K562 (cell line): Measurements from ENCODE around the gene ZKSCAN1. TPM values are rescaled to one million over a fixed set of nuclear protein-coding genes. Genes with fewer than 3 reads are reported as not detected.

ENCODE experiments used
- ATAC-seq: fragments of 200-7000 bp; cut with Tn5 transposase; 3 replicates; pipeline ENCODE4 v1.9.1; 2020; ENCODE audit warnings: moderate library complexity
- BruUV-seq: library from RNA; stranded (reverse); fragments of 400-500 nt; replicated peaks from 2 replicates; lab custom pipeline; 2021; lab: Mats Ljungman, UMichigan
- CTCF ChIA-PET: fragments of 300-600 bp; formaldehyde crosslinking; extraction: SDS; loops from one replicate; lab custom pipeline; 2021; ENCODE audit warnings: low intra/inter-chr PET ratio; lab: Yijun Ruan, JAX
- POLR2A ChIA-PET: fragments of 300-600, 350-650 bp; sonication (Branson Sonifier 250); formaldehyde crosslinking; extraction: SDS; loops from one replicate; lab custom pipeline; 2021; ENCODE audit warnings: antibody characterized with exemption, inconsistent platforms; lab: Yijun Ruan, JAX
- DNase-seq, 4 experiments: peaks; one replicate each; pipeline versions ENCODE4 v3.0.0 to v3.0.0-alpha.2; 2011 to 2018; ENCODE audit warnings: low spot score in 3 of 4, mixed read lengths in 3 of 4; ENCODE audit errors: extremely low read depth in 1 of 4
- FAIRE-seq: peaks from 2 replicates; lab custom pipeline; 2011; peaks lifted over from hg19 to GRCh38; lab: Jason Lieb, UNC
- H2AFZ ChIP-seq: 2 replicates; pipeline ENCODE4 v1.6.0; 2011; ENCODE audit warnings: low read depth, low read length, control low read depth, inconsistent platforms
- H3K27ac ChIP-seq: fragments of 200-600 bp; 3 replicates; pipeline ENCODE4 v1.8.0; 2011; ENCODE audit warnings: low read depth, mild to moderate bottlenecking, control low read depth, inconsistent platforms, low read length, moderate library complexity, mixed read lengths; ENCODE audit errors: extremely low read depth
- H3K27me3 ChIP-seq, 2 experiments: fragments of 300-600 bp in 1 of 2; 2 replicates in 1 of 2; 3 replicates in 1 of 2; pipeline versions ENCODE4 v1.6.0 to v1.8.0; 2011; ENCODE audit warnings: inconsistent platforms in 2 of 2, low read length in 2 of 2, mild to moderate bottlenecking in 1 of 2, mixed read lengths in 1 of 2, moderate library complexity in 1 of 2; ENCODE audit not compliant: control insufficient read depth in 2 of 2, insufficient read depth in 2 of 2
- H3K36me3 ChIP-seq: fragments of 300-600 bp; 3 replicates; pipeline ENCODE4 v1.8.0; 2011; ENCODE audit warnings: mild to moderate bottlenecking, low read length, inconsistent platforms; ENCODE audit not compliant: control insufficient read depth, insufficient read depth
- H3K4me1 ChIP-seq, 2 experiments: fragments of 200-600 bp in 1 of 2; replicated peaks in 1 of 2; 2 replicates in 1 of 2; 3 replicates in 1 of 2; pipeline versions ENCODE4 v1.5.1 to v1.8.0; 2011; ENCODE audit warnings: inconsistent platforms in 2 of 2, low read length in 2 of 2, mild to moderate bottlenecking in 1 of 2, mixed read lengths in 1 of 2, moderate library complexity in 1 of 2; ENCODE audit not compliant: control insufficient read depth in 2 of 2, insufficient read depth in 2 of 2
- H3K4me2 ChIP-seq: 2 replicates; pipeline ENCODE4 v1.6.1; 2011; ENCODE audit warnings: low read length, control low read depth, inconsistent platforms, mixed read lengths; ENCODE audit not compliant: insufficient read depth
- H3K4me3 ChIP-seq: fragments of 200-600 bp; sonication (generic), shearing (Covaris generic); 2 replicates; pipeline ENCODE4 v1.5.1; 2016; ENCODE audit warnings: control low read depth, inconsistent platforms
- H3K79me2 ChIP-seq: fragments of 200-600 bp; 3 replicates; pipeline ENCODE4 v1.8.0; 2011; ENCODE audit warnings: low read length, inconsistent platforms; ENCODE audit not compliant: control insufficient read depth, insufficient read depth
- H3K9ac ChIP-seq, 2 experiments: 2 replicates each; pipeline versions ENCODE4 v1.6.0 to v1.6.1; 2011; ENCODE audit warnings: low read depth in 2 of 2, low read length in 2 of 2, control low read depth in 1 of 2, inconsistent platforms in 1 of 2, mild to moderate bottlenecking in 1 of 2, mixed read lengths in 1 of 2; ENCODE audit not compliant: insufficient read depth in 1 of 2
- H3K9me1 ChIP-seq: one replicate; pipeline ENCODE4 v1.6.0; 2011; ENCODE audit warnings: inconsistent platforms, mild to moderate bottlenecking, low read length, moderate library complexity; ENCODE audit not compliant: control insufficient read depth, insufficient read depth
- H3K9me3 ChIP-seq: replicated peaks from 2 replicates; pipeline ENCODE4 v1.5.1; 2011; ENCODE audit warnings: low read depth, low read length, inconsistent platforms; ENCODE audit not compliant: control insufficient read depth, insufficient read depth
- H4K20me1 ChIP-seq: replicated peaks from 2 replicates; pipeline ENCODE4 v1.6.1; 2011; ENCODE audit warnings: low read length, inconsistent platforms, mixed read lengths; ENCODE audit not compliant: control insufficient read depth, insufficient read depth
- ARHGAP35 ChIP-seq: fragments of 450-650 bp; IDR thresholded peaks from 2 replicates; pipeline ENCODE4 v1.6.1; 2018; ENCODE audit not compliant: partially characterized antibody
- ARID2 ChIP-seq: fragments of 450-650 bp; IDR thresholded peaks from 2 replicates; pipeline ENCODE4 v1.6.1; 2017; ENCODE audit warnings: antibody characterized with exemption, mild to moderate bottlenecking
- ATF3 ChIP-seq, 2 experiments: fragments of 450-650 bp in 1 of 2; sonication (generic) in 1 of 2; formaldehyde crosslinking in 1 of 2; IDR thresholded peaks in 1 of 2; conservative IDR thresholded peaks in 1 of 2; 2 replicates each; pipeline versions ENCODE4 v1.6.1 to v1.8.1; 2016 to 2023; ENCODE audit warnings: mild to moderate bottlenecking in 2 of 2, moderate library complexity in 2 of 2, inconsistent platforms in 1 of 2, missing genetic modification reagents in 1 of 2
- DPF2 ChIP-seq: fragments of 450-650 bp; IDR thresholded peaks from 2 replicates; pipeline ENCODE4 v1.6.1; 2016
- E2F5 ChIP-seq: sonication (generic); formaldehyde crosslinking; IDR thresholded peaks from 2 replicates; pipeline ENCODE4 v1.8.0; 2022; ENCODE audit warnings: mild to moderate bottlenecking, missing genetic modification reagents
- GTF2E2 ChIP-seq: fragments of 200-800 bp; sonication (Bioruptor generic); IDR thresholded peaks from 2 replicates; pipeline ENCODE4 v1.6.1; 2016; ENCODE audit warnings: missing genetic modification characterization, missing compliant biosample characterization
- HDAC6 ChIP-seq: IDR thresholded peaks from 2 replicates; pipeline ENCODE4 v1.6.1; 2012; ENCODE audit warnings: low read depth, mild to moderate bottlenecking, control low read depth, inconsistent platforms, low read length, moderate library complexity
- ILK ChIP-seq: fragments of 450-650 bp; IDR thresholded peaks from 2 replicates; pipeline ENCODE4 v1.6.1; 2016; ENCODE audit warnings: missing genetic modification characterization, low read depth, mild to moderate bottlenecking, missing compliant biosample characterization, moderate library complexity, borderline replicate concordance
- MBD2 ChIP-seq: sonication (generic); IDR thresholded peaks from 2 replicates; pipeline ENCODE4 v1.6.1; 2016; ENCODE audit warnings: low read depth, borderline replicate concordance
- PKNOX1 ChIP-seq: fragments of 450-650 bp; IDR thresholded peaks from 2 replicates; pipeline ENCODE4 v1.6.1; 2016
- POLR2B ChIP-seq: fragments of 450-650 bp; IDR thresholded peaks from 2 replicates; pipeline ENCODE4 v1.6.1; 2018; ENCODE audit warnings: low read depth; ENCODE audit not compliant: partially characterized antibody
- POLR2G ChIP-seq: fragments of 200-400 bp; formaldehyde crosslinking; IDR thresholded peaks from 2 replicates; pipeline ENCODE4 v1.6.1; 2017; ENCODE audit warnings: low read depth, mild to moderate bottlenecking, antibody characterized with exemption, low read length, moderate library complexity
- PTBP1 ChIP-seq: fragments of 200-400 bp; formaldehyde crosslinking; IDR thresholded peaks from 2 replicates; pipeline ENCODE4 v1.6.1; 2017; ENCODE audit warnings: low read depth, low read length
- RHOXF2B ChIP-seq: fragments of 250-450 bp; sonication (Bioruptor Pico); conservative IDR thresholded peaks from 2 replicates; pipeline ENCODE4 v1.5.1; 2021
- SUPT5H ChIP-seq: fragments of 450-650 bp; IDR thresholded peaks from 2 replicates; pipeline ENCODE4 v1.6.1; 2016
- ZNF217 ChIP-seq: sonication (generic); formaldehyde crosslinking; IDR thresholded peaks from 2 replicates; pipeline ENCODE4 v1.8.0; 2022; ENCODE audit warnings: mild to moderate bottlenecking, missing genetic modification reagents
- WGBS: fragments of 100-300 bp; shearing (Covaris generic); methylation state at CpG from one replicate; pipeline ENCODE4 v1.1.6; 2016; ENCODE audit warnings: low coverage, mixed read lengths; ENCODE audit not compliant: insufficient coverage; ENCODE audit errors: missing lambda C conversion rate; 5-methylcytosine and 5-hydroxymethylcytosine counted together
- in situ Hi-C: fragments of 300-500 bp; cut with MboI; formaldehyde crosslinking; loops from 4 replicates; pipeline ENCODE4 v1.15.0; 2018; ENCODE audit warnings: inconsistent platforms, mixed read lengths
- intact Hi-C: fragments of 100-400 bp; cut with micrococcal nuclease; formaldehyde crosslinking; loops from 2 replicates; pipeline ENCODE4 v1.14.2; 2022
- polyA plus RNA-seq, 8 experiments: library from polyadenylated mRNA; depleted of rRNA in 4 of 8; stranded (reverse) in 5 of 8; unstranded in 3 of 8; fragments of >200 nt; fragmentation: Nextera tagmentation in 2 of 8; fragmentation: Illumina TruSeq in 1 of 8; extraction: Ambion mirVana in 2 of 8; extraction: Trizol in 1 of 8; gene quantifications; 2 replicates each; pipeline versions ENCODE4 v1.2.1 to v1.2.3, GENCODE V29; 2011 to 2014; ENCODE audit warnings: inconsistent platforms in 1 of 8, missing spikeins in 1 of 8
- total RNA-seq, 7 experiments: library from RNA; depleted of rRNA in 6 of 7; stranded (reverse); fragments of >200 nt in 6 of 7; fragmentation: Illumina TruSeq in 2 of 7; extraction: Trizol in 2 of 7; gene quantifications; 2 replicates each; pipeline versions ENCODE4 v1.2.1 to v1.2.3, GENCODE V29; 2011 to 2021; ENCODE audit warnings: low replicate concordance in 1 of 7

Gene ZKSCAN1
- total and polyA plus RNA-seq, 9 of the 15 experiments (the other 6 are each of a cell fraction or from before 2014, with no cell fraction given) = 5.3 to 43.0 (median 23.2) TPM

GRCh38 chr7:100088621-100089457 lies 73.4 kb downstream of the ZKSCAN1 start, which contains the start of gene COPS6 (continued):
- TF ChIP-seq POLR2G (peak; percentile 99), MBD2 (peak; percentile 63; the same call in 1 of the 2 replicates)

- H3K36me3 ChIP-seq = peaks cover 49% of the 10 kb centered on the region
- peak in 1 of 4 experiments; percentile 46 for DNase-seq
- H3K9ac ChIP-seq = peak overlapping the region; percentile 96 to 97
- H3K4me3 ChIP-seq = peak overlapping the region; percentile 87
- H2AFZ ChIP-seq = peak overlapping the region; percentile 98
- ChIA-PET CTCF (no interaction called here), POLR2A (interaction anchor here (0.6 to 7.9 kb wide), 2 partner anchors 11 to 59 kb away, joined by 3 to 115 read pairs; partner anchors contain the start of genes AP4M1, LAMTOR4 and MCM7)
- intact Hi-C loops (no loop called here), in situ Hi-C loops (no loop called here)
- H3K4me1 ChIP-seq = peaks cover 23 to 26% of the 10 kb centered on the region in 2 experiments
- H3K4me2 ChIP-seq = peak overlapping the region; percentile 96
- no peaks in the 10 kb centered on the region for H3K9me1 ChIP-seq
- H4K20me1 ChIP-seq = peaks cover 23% of the 10 kb centered on the region
- peak overlapping the region; percentile 97 for H3K27ac ChIP-seq
- ATAC-seq = no peak
- H3K79me2 ChIP-seq = peaks cover 19% of the 10 kb centered on the region
- BruUV-seq = no TSS peak
- no peaks in the 10 kb centered on the region for H3K27me3 ChIP-seq
- no peak for FAIRE-seq
- 3% methylated on average over 7 of the region's 7 CpGs for WGBS
- no peaks in the 10 kb centered on the region for H3K9me3 ChIP-seq
- no peak for TF ChIP-seq HDAC6
- TF ChIP-seq ILK (tag) = no peak
- 0 out of 2 replicates have a peak, but pooled peaks have one; percentile 23 for TF ChIP-seq DPF2
- peak; percentile 23; the same call in 1 of the 2 replicates for TF ChIP-seq PKNOX1
- peak; percentile 19 for TF ChIP-seq POLR2B
- TF ChIP-seq GTF2E2 (tag) = no peak
- TF ChIP-seq PTBP1 = 0 out of 2 replicates have a peak, but pooled peaks have one; percentile 61
- no peak for TF ChIP-seq E2F5 (CRISPR knock-in tag)
- peak; percentile 8 for TF ChIP-seq SUPT5H
- no peak for TF ChIP-seq ZNF217 (CRISPR knock-in tag)
- no peak for TF ChIP-seq RHOXF2B (CRISPR knock-in tag)
- TF ChIP-seq ATF3 (IDR thresholded peaks at IDR 0.05) = peak; percentile 59
- no peak for TF ChIP-seq ATF3 (CRISPR knock-in tag; conservative IDR thresholded peaks at IDR 0.05)
- peak; percentile 52 for TF ChIP-seq ARHGAP35
- peak; percentile 68; the same call in 1 of the 2 replicates for TF ChIP-seq ARID2
These were observed 74.2 kb downstream of the ZKSCAN1 start for GRCh38 chr7:100089458-100090196.
